ENCODE data around the gene HDAC4. TPM values are rescaled to one million over a fixed set of nuclear protein-coding genes. Genes with fewer than 3 reads are reported as not detected.

Gene HDAC4
- total and polyA plus RNA-seq, 2 donors from 2014 or later = 2.2 to 56.8 TPM

- no peak for TF ChIP-seq CTCF (IDR thresholded peaks at IDR 0.05; ENCODE audit: borderline replicate concordance, extremely low read depth, insufficient read depth)
- Histone ChIP-seq H3K9ac (ENCODE audit: low read length in 3 of 3) (no peak overlapping the region), H3K36me3 (ENCODE audit: control insufficient read depth in 2 of 3, insufficient read depth in 3 of 3, low read length in 3 of 3) (peaks cover 2 to 8% (median 8%) of the 10 kb centered on the region in 3 donors), H3K4me1 (ENCODE audit: control insufficient read depth in 2 of 3, insufficient read depth in 2 of 3, low read depth in 1 of 3, low read length in 3 of 3) (no peaks in the 10 kb centered on the region), H3K4me3 (ENCODE audit: low read length in 3 of 3) (no peak overlapping the region), H3K9me3 (ENCODE audit: control insufficient read depth in 2 of 3, insufficient read depth in 1 of 3, low read length in 3 of 3) (peaks cover 0 to 11% (median 0%) of the 10 kb centered on the region in 3 donors), H3K27me3 (ENCODE audit: control insufficient read depth, insufficient read depth, low read length) (no peaks in the 10 kb centered on the region), H3K27ac (ENCODE audit: low read depth in 2 of 2, low read length in 2 of 2) (no peak overlapping the region)
- FAIRE-seq (no peak), DNase-seq (no peak)
- intact Hi-C loops (cut with DNase I) = no loop called here
Measured at GRCh38 chr2:239061121-239061666, 339.6 kb downstream of the HDAC4 start.

- intact Hi-C loops (cut with DNase I) = no loop called here
- no peaks in the 10 kb centered on the region for H3K4me1 ChIP-seq (ENCODE audit: control insufficient read depth in 2 of 3, insufficient read depth in 2 of 3, low read depth in 1 of 3, low read length in 3 of 3)
- H3K27me3 ChIP-seq (ENCODE audit: control insufficient read depth, insufficient read depth, low read length) = no peaks in the 10 kb centered on the region
- no peak overlapping the region for H3K4me3 ChIP-seq (ENCODE audit: low read length in 3 of 3)
- peaks cover 2 to 7% (median 3%) of the 10 kb centered on the region in 3 donors for H3K36me3 ChIP-seq (ENCODE audit: control insufficient read depth in 2 of 3, insufficient read depth in 3 of 3, low read length in 3 of 3)
- TF ChIP-seq CTCF (IDR thresholded peaks at IDR 0.05; ENCODE audit: borderline replicate concordance, extremely low read depth, insufficient read depth) = no peak
- peaks cover 0 to 11% (median 0%) of the 10 kb centered on the region in 3 donors for H3K9me3 ChIP-seq (ENCODE audit: control insufficient read depth in 2 of 3, insufficient read depth in 1 of 3, low read length in 3 of 3)
- FAIRE-seq (no peak), DNase-seq (no peak)
- H3K27ac ChIP-seq (ENCODE audit: low read depth in 2 of 2, low read length in 2 of 2) = no peak overlapping the region
- H3K9ac ChIP-seq (ENCODE audit: low read length in 3 of 3) = no peak overlapping the region
Measured at GRCh38 chr2:239060676-239061075, 340.1 kb downstream of the HDAC4 start.

- Histone ChIP-seq H3K27me3 (ENCODE audit: control insufficient read depth, insufficient read depth, low read length) (no peaks in the 10 kb centered on the region), H3K9me3 (ENCODE audit: control insufficient read depth in 2 of 3, insufficient read depth in 1 of 3, low read length in 3 of 3) (peaks cover 0 to 11% (median 0%) of the 10 kb centered on the region in 3 donors), H3K4me3 (ENCODE audit: low read length in 3 of 3) (no peak overlapping the region), H3K27ac (ENCODE audit: low read depth in 2 of 2, low read length in 2 of 2) (no peak overlapping the region), H3K9ac (ENCODE audit: low read length in 3 of 3) (no peak overlapping the region), H3K36me3 (ENCODE audit: control insufficient read depth in 2 of 3, insufficient read depth in 3 of 3, low read length in 3 of 3) (peaks cover 0 to 7% (median 2%) of the 10 kb centered on the region in 3 donors), H3K4me1 (ENCODE audit: control insufficient read depth in 2 of 3, insufficient read depth in 2 of 3, low read depth in 1 of 3, low read length in 3 of 3) (no peaks in the 10 kb centered on the region)
- FAIRE-seq = no peak
- intact Hi-C loops (cut with DNase I) = no loop called here
- DNase-seq = no peak
- TF ChIP-seq CTCF (IDR thresholded peaks at IDR 0.05; ENCODE audit: borderline replicate concordance, extremely low read depth, insufficient read depth) = no peak
Measured at GRCh38 chr2:239059854-239060253, 341.0 kb downstream of the HDAC4 start.

- intact Hi-C loops (cut with DNase I) = no loop called here
- no peak for FAIRE-seq
- DNase-seq = no peak
Measured at GRCh38 chr2:239058766-239059165, 342.1 kb downstream of the HDAC4 start.

More at GRCh38 chr2:239058766-239059165, 342.1 kb downstream of the HDAC4 start:
- no peaks in the 10 kb centered on the region for H3K4me1 ChIP-seq (ENCODE audit: control insufficient read depth in 2 of 3, insufficient read depth in 2 of 3, low read depth in 1 of 3, low read length in 3 of 3)
- peaks cover 0 to 7% (median 2%) of the 10 kb centered on the region in 3 donors for H3K36me3 ChIP-seq (ENCODE audit: control insufficient read depth in 2 of 3, insufficient read depth in 3 of 3, low read length in 3 of 3)
- peaks cover 0 to 11% (median 0%) of the 10 kb centered on the region in 3 donors for H3K9me3 ChIP-seq (ENCODE audit: control insufficient read depth in 2 of 3, insufficient read depth in 1 of 3, low read length in 3 of 3)
- no peak overlapping the region for H3K4me3 ChIP-seq (ENCODE audit: low read length in 3 of 3)
- H3K27me3 ChIP-seq (ENCODE audit: control insufficient read depth, insufficient read depth, low read length) = no peaks in the 10 kb centered on the region
- no peak overlapping the region for H3K27ac ChIP-seq (ENCODE audit: low read depth in 2 of 2, low read length in 2 of 2)
- TF ChIP-seq CTCF (IDR thresholded peaks at IDR 0.05; ENCODE audit: borderline replicate concordance, extremely low read depth, insufficient read depth) = no peak
- no peak overlapping the region for H3K9ac ChIP-seq (ENCODE audit: low read length in 3 of 3)
